ENCODE measurements around the gene RHOB. TPM values are rescaled to one million over a fixed set of nuclear protein-coding genes. Genes with fewer than 3 reads are reported as not detected.
"Not testable (repeated sequence)": the region's sequence is repeated elsewhere in the genome, so short reads cannot be mapped to it uniquely, and the experiment has no call there.

The RHOB gene
- polyA plus RNA-seq, 3 donors from 2014 or later = 0.91 to 4.8 (median 4.4) TPM

DNA sequence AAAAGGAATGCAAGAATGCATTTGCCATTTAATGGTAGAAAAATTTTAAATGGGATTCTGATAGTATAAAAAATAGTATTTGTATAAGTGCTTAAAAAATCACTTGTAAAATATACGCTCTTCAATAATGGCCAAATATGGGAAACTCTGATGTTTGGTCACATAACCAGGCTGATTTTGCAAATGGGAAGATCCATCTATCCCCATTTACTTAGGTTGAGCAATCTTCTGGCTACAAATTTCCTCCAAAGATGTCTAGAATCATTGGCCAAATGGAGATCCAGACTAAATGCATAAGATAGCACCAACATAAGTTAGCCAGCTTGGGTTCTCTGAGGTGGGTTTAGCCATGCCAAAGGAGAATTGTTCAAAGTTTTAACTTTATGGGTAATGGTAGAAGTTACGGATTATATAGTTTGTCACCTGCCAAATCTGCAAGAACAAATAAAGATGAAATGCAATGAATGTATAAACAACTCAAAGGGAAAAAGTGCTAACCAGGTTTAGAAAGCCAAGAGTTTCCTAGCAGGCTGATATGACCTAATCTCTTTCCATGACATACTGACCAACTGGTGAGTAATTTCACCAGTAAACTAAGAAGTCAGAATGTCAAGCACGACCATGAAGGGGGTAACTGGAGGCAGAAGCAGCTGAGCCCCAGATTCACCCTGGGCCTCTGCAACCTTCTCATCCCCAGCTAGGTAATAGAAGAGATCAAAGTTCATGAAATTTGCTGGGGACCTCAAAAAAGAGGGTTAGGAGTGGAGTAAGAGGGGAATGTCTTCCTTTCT is 10.0 kb downstream of the RHOB start:
- H3K9me3 Mint-ChIP-seq = no peaks in the 10 kb centered on the region
- H3K4me1 Mint-ChIP-seq = peaks cover 0 to 2% of the 10 kb centered on the region in 2 donors
- H3K36me3 Mint-ChIP-seq = peaks cover 0 to 8% (median 0%) of the 10 kb centered on the region in 3 donors
- H3K27me3 Mint-ChIP-seq (ENCODE audit: low read depth in 3 of 3) = peaks cover 3 to 24% (median 11%) of the 10 kb centered on the region in 3 donors
- no peak overlapping the region for H3K4me3 Mint-ChIP-seq
- no peak for DNase-seq
- H3K27ac Mint-ChIP-seq = no peak overlapping the region

DNA sequence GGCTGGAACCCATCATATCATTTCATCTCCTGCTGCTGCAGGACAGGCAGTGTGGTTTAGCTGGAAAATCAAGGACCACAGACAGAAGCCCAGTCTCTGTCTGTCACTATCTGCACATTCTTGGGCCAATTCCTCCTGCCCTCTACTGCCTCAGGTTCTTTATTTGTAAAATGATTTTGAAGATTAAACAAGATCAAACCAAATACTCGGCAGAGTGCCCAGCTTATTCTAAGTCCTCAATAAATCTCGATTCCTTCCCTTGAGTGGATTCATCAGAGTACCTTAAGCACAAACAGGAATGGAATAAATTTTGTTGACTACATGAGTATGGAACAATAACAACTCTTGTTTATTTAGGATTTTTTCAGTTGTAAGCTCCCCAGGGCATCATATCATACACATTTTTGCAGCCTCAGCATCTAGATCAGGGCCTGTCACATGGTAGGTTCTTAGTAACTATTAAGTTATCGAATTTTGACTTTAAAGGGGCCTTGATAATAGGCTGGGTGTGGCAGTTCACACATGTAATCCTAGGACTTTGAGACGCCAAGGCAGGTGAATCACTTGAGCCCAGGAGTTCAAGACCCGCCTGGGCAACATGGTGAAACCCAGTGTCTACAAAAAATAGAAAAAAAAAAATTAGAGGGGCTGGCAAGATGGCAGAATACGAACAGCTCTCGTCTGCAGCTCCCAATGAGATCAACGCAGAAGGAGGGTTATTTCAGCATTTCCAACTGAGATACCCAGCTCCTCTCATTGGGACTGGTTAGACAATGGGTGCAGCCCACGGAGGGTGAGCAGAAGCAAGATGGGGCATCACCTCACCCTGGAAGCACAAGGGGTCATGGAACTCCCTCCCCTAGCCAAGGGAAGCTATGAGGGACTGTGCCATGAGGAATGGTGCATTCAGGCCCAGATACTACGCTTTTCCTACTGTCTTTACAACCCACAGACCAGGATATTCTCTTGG is 11.1 kb downstream of the RHOB start:
- no peak for DNase-seq
- peaks cover 3 to 28% (median 11%) of the 10 kb centered on the region in 3 donors for H3K27me3 Mint-ChIP-seq (ENCODE audit: low read depth in 3 of 3)
- no peak overlapping the region for H3K4me3 Mint-ChIP-seq
- H3K27ac Mint-ChIP-seq = no peak overlapping the region
- peaks cover 0 to 2% of the 10 kb centered on the region in 2 donors for H3K4me1 Mint-ChIP-seq
- H3K9me3 Mint-ChIP-seq = no peaks in the 10 kb centered on the region
- H3K36me3 Mint-ChIP-seq = peaks cover 0 to 9% (median 0%) of the 10 kb centered on the region in 3 donors

DNA sequence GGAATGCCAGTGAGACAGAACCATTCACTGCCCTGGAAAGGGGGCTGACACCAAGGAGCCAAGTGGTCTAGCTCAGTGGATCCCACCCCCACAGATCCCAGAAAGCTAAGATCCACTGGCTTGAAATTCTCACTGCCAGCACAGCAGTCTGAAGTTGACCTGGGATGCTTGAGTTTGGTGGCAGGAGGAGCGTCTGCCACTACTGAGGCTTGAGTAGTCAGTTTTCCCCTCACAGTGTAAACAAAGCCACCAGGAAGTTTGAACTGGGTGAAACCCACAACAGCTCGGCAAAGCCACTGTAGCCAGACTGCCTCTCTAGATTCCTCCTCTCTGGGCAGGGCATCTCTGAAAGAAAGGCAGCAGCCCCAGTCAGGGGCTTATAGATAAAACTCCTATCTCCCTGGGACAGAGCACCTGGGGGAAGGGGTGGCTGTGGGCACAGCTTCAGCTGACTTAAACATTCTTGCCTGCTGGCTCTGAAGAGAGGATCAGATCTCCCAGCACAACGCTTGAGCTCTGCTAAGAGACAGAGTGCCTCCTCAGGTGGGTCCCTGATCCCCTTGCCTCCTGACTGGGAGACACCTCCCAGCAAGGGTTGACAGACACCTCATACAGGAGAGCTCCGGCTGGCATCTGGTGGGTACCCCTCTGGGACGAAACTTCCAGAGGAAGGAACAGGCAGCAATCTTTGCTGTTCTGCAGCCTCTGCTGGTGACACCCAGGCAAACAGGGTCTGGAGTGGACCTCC is 12.0 kb downstream of the RHOB start:
- H3K4me1 Mint-ChIP-seq, H3K9me3 Mint-ChIP-seq: not testable (repeated sequence)

DNA sequence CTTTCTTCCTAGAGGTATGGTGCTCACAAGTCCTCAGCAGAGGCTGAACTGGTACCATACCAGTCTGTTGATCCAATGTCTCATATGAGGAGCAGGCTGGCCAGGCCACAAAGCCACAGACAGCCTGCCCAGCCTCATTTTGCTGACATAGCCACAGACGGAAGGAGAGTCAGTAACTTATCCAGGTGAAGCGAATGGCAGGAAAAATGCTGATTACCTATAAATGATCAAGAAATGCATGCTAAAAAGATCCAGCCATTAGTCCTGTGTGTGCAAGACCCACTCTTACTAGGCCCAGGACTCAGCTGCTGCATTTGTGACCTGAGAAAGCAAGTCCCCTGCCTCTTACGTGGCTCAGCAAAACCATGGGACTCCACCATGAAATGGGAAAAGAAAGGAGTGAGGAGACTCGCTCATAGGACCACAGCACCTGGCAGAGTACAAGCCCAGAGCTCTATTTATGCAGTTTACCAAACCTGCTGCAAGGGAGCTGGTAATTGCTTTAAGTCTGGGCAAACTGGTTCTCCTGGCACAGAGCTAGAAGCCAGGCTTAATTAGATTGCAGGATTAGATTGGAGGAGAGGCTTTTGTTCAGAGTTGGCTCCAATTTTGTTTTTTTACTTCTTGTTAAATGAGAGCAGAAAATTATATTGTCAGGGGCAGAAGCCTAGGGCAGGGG is 19.0 kb downstream of the RHOB start:
- H3K27ac Mint-ChIP-seq = no peak overlapping the region
- H3K9me3 Mint-ChIP-seq = no peaks in the 10 kb centered on the region
- H3K4me1 Mint-ChIP-seq = no peaks in the 10 kb centered on the region
- H3K4me3 Mint-ChIP-seq = no peak overlapping the region
- H3K36me3 Mint-ChIP-seq = peaks cover 0 to 9% (median 0%) of the 10 kb centered on the region in 3 donors
- H3K27me3 Mint-ChIP-seq (ENCODE audit: low read depth in 3 of 3) = peaks cover 0 to 12% (median 3%) of the 10 kb centered on the region in 3 donors
- no peak for DNase-seq

More for the DNA sequence above, 12.0 kb downstream of the RHOB start:
- H3K4me3 Mint-ChIP-seq, H3K36me3 Mint-ChIP-seq, H3K27ac Mint-ChIP-seq, DNase-seq: not testable (repeated sequence)
- peaks cover 3 to 25% (median 7%) of the 10 kb centered on the region in 3 donors for H3K27me3 Mint-ChIP-seq (ENCODE audit: low read depth in 3 of 3)

DNA sequence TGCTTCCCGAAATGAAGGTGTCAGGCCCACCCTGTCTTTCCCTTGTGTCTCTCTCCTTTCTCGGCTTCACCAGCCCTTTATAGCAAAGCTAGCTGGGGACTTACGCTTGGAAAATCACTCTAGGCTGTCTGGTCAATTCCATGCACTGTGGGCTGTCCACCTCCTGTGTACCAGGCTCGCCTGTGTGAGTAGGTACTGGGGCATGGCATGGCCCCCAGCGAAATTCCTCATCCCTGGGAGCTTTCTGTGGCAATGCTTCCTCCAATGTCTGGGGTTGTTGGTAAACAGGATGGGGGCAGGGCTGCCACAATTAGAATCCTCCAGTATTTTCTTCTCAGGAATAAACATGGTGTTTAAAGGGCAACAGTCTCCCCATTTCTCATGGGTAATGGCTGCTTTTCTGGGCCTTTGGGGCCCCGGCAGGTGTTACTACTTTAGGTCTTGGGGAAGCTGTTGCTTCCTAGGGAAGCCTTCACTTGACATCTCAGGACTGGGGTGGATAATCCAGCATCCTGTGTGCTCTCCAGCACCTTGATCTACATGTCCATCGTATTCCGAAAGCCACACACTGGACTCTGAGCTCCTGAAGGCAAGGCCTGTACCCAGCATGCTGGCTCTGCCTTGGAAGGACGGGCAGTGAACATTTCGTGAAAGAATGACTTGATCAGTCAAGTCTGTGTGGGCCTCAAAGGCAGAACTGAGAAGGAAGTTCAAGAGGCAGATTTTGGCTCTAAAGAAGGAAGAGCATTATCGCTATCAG is 21.1 kb downstream of the RHOB start:
- Mint-ChIP-seq H3K4me3 (no peak overlapping the region), H3K27me3 (ENCODE audit: low read depth in 3 of 3) (no peaks in the 10 kb centered on the region), H3K27ac (no peak overlapping the region), H3K9me3 (no peaks in the 10 kb centered on the region), H3K4me1 (no peaks in the 10 kb centered on the region), H3K36me3 (peaks cover 0 to 3% (median 0%) of the 10 kb centered on the region in 3 donors)
- DNase-seq = no peak

DNA sequence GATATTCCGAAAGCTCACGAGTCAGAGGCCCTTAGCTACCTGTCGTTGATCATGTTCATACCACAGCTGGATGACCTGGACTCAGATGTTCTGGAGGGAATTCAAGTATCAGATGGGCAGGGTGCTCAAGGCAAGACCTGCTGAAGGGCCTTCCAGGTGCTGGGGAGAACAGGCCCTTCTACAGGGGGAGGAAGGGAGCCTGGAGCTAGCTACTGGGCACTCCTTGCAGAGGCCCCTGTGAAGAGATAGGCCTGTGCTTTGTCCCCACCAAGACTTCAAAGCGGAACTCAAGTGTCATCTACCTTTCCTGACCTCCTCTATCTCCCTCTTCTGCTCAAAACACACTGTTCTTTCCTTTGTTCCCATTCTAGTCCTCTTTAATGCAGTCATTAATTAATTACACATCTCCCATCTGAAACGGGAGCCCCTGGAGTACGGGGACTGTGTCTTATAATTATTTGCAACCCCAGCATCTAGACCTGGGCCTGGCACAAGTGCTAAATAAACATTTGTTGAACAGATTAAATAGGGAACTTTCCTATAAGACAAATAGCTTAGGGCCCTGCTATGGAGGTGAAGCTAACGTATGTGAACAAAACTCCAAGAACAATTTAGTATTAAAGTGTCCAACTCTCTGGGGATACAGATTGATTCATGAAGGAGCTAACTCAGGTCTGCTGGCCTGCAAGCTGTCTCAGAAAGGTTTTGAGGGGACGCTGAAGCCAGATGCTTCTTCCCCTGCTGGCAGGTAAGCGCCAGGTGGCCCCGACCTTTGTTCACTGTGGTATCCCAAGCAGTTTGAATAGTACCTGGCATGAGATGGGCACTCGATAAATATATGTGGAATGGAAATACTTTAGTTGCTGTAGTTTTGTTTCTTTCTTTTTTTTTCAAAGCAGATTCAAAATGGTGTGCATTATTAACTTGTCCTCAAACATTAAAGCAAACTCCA is 22.0 kb downstream of the RHOB start:
- Mint-ChIP-seq H3K4me3 (no peak overlapping the region), H3K36me3 (peaks cover 0 to 3% (median 0%) of the 10 kb centered on the region in 3 donors), H3K4me1 (no peaks in the 10 kb centered on the region), H3K27ac (no peak overlapping the region), H3K27me3 (ENCODE audit: low read depth in 3 of 3) (no peaks in the 10 kb centered on the region), H3K9me3 (no peaks in the 10 kb centered on the region)
- DNase-seq = no peak

DNA sequence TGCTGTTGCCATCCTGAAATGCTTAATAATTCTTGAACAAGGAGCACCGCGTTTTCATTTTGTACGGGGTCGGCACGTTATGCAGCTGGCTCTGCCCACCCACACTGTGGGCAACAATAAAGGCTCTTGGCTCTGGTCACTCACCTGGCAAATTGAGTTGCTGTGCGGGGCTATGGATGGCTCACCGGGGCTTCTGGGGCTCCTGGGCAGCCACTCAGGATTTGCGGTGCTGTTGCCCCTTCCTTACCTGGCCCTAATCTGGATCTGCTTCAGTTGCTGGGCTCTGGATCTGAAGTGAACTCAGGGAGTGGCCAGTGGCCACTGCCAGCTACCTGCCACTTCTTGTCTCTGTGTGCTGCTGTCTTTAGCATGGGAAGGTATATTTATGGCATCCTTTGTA is 22.7 kb downstream of the RHOB start:
- no peak overlapping the region for H3K4me3 Mint-ChIP-seq
- H3K4me1 Mint-ChIP-seq = no peaks in the 10 kb centered on the region
- DNase-seq = no peak
- no peak overlapping the region for H3K27ac Mint-ChIP-seq
- H3K36me3 Mint-ChIP-seq = peaks cover 0 to 3% (median 0%) of the 10 kb centered on the region in 3 donors
- H3K27me3 Mint-ChIP-seq (ENCODE audit: low read depth in 3 of 3) = peaks cover 0 to 4% (median 0%) of the 10 kb centered on the region in 3 donors
- H3K9me3 Mint-ChIP-seq = no peaks in the 10 kb centered on the region

DNA sequence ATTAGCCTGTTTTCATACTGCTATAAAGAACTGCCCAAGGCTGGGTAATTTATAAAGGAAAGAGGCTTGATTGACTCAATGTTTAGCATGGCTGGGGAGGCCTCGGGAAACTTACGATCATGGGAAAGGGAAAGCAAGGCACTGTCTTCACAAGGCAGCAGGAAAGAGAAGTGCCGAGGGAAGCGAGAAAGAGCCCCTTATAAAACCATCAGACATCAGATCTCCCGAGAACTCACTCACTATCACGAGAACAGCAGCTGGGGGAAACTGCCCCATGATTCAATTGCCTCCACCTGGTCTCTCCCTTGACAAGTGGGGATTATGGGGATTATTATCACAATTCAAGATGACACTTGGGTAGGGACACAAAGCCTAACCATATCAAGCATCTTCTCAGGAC is 23.3 kb downstream of the RHOB start:
- Mint-ChIP-seq H3K9me3 (no peaks in the 10 kb centered on the region), H3K27ac (no peak overlapping the region), H3K36me3 (peaks cover 0 to 3% (median 0%) of the 10 kb centered on the region in 3 donors), H3K27me3 (ENCODE audit: low read depth in 3 of 3) (peaks cover 0 to 4% (median 0%) of the 10 kb centered on the region in 3 donors), H3K4me3 (no peak overlapping the region), H3K4me1 (no peaks in the 10 kb centered on the region)
- no peak for DNase-seq

DNA sequence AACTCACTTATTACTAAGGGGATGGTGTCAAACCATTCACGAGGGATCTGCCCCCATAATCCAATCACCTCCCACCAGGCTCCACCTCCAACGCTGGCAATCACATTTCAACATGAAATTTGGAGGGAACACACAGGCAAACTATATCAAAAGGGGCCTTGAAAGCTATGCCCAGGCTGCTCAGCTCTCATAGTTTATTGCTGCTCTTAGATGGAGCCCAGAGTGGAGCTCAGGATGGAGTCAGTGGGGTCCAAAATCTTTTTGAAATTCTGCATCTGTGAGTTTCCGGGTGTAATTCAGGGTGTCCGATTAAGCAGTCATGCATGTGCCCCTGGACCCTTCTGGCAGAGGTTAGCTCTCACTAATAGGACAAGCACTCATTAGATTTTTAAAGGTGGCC is 24.3 kb downstream of the RHOB start:
- no peak overlapping the region for H3K4me3 Mint-ChIP-seq
- H3K36me3 Mint-ChIP-seq = peaks cover 0 to 3% (median 0%) of the 10 kb centered on the region in 3 donors
- peaks cover 0 to 4% (median 0%) of the 10 kb centered on the region in 3 donors for H3K27me3 Mint-ChIP-seq (ENCODE audit: low read depth in 3 of 3)

DNA sequence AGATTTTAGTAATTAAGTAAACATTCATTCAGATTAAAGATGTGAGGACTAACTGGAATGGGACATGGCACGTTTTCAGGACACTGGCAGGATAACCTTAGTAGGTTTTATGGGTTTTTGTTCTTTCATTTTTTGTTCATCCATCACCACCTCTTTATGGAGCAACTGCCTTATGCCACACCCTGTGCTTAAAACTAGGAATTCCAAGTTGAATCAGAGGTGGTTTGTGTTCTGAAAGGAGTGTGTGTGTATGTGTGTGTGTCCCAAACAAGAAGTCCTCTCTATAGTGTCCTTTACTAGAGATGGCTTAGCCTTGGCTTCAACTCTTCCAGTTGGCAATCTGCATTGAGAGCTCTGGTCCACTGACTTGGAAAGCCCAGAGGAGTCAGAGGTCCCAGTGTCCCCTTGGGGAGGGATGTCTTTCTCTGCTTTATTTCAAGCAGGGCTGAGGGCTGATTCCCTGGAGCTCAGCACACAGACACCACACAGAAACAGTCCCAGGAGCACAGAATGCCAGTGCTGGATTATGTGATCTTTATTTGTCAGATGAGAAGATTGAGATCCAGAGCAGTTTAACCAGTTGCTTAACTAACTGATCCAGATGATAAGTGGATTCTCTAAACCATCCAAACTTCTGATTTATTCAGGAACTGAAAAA is 25.2 kb downstream of the RHOB start:
- Mint-ChIP-seq H3K36me3 (peaks cover 0 to 3% (median 0%) of the 10 kb centered on the region in 3 donors), H3K27ac (no peak overlapping the region), H3K4me3 (no peak overlapping the region), H3K4me1 (no peaks in the 10 kb centered on the region), H3K9me3 (no peaks in the 10 kb centered on the region), H3K27me3 (ENCODE audit: low read depth in 3 of 3) (peaks cover 0 to 5% (median 0%) of the 10 kb centered on the region in 3 donors)
- no peak for DNase-seq

More for the DNA sequence above, 24.3 kb downstream of the RHOB start:
- Mint-ChIP-seq H3K27ac (no peak overlapping the region), H3K9me3 (no peaks in the 10 kb centered on the region), H3K4me1 (no peaks in the 10 kb centered on the region)
- no peak for DNase-seq

DNA sequence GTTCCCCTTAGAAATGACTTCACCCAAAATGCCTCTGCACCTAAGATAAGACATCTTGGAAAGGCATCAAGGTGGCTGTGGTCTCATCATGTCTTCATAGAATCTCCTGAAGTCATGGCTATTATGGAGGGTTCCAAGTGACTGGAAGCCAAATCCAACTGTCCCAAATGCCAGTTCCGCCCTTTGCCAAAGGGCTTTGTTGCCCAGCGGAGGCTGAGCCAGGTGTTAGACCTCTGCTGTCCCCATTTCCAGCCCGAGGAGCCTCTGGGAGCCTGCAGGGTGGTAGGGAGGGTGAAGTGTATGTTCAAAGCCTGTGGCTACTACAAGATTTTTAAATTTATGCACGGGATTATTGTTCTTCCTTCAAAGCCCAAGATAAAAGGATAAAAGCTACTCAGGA is 25.7 kb downstream of the RHOB start:
- no peak overlapping the region for H3K4me3 Mint-ChIP-seq
- no peak overlapping the region for H3K27ac Mint-ChIP-seq
- peaks cover 0 to 6% (median 0%) of the 10 kb centered on the region in 3 donors for H3K27me3 Mint-ChIP-seq (ENCODE audit: low read depth in 3 of 3)
- H3K4me1 Mint-ChIP-seq = no peaks in the 10 kb centered on the region
- peaks cover 0 to 3% (median 0%) of the 10 kb centered on the region in 3 donors for H3K36me3 Mint-ChIP-seq
- no peak for DNase-seq
- H3K9me3 Mint-ChIP-seq = no peaks in the 10 kb centered on the region

Data from immature natural killer cell (primary cell).